ENCODE results near the gene DOCK2. TPM values are rescaled to one million over a fixed set of nuclear protein-coding genes. Genes with fewer than 3 reads are reported as not detected.
"Not testable (repeated sequence)": the region's sequence is repeated elsewhere in the genome, so short reads cannot be mapped to it uniquely, and the experiment has no call there.

Gene DOCK2
- total and polyA plus RNA-seq, 2 donors from 2014 or later, result 1.0 to 42.0 TPM

DNA sequence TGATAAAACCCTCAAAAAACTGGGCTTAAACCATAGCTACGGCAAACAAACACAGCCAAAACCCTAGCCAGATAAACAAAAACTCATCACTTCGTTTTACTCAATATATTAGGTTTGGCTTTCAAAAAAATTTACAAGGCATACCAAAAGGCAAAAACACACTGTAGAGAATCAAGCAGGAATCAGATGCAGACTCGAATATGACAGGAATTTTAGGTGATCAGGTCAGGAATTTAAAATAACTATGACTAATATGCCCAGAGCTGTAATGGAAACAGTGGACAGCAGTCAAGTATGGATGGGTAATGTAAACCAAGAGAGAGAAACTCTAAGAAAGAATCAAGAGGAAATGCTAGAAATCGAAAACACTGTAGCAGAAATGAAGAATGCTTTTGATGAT, 26.5 kb upstream of the DOCK2 start:
- no peaks in the 10 kb centered on the region for H3K36me3 ChIP-seq (ENCODE audit: control insufficient read depth in 2 of 3, insufficient read depth in 3 of 3, low read length in 3 of 3)
- no peak for DNase-seq

DNA sequence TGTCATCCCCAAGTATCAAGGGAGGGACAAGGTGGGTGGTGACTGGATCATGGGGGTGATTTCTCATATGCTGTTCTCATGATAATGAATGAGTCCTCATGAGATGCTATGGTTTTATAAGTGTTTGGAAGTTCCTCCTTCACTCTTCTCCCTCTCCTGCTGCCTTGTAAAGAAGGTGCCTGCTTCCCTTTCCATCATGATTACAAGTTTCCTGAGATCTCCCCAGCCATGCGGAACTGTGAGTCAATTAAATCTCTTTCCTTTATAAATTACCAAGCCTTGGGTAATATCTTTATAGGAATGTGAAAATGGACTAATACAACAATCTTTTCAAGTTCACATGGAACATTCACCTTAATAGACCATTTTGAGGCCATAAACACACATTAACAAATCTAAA, 21.5 kb upstream of the DOCK2 start:
- no peaks in the 10 kb centered on the region for H3K27me3 ChIP-seq (ENCODE audit: control insufficient read depth, insufficient read depth, low read length)
- no peak overlapping the region for H3K27ac ChIP-seq (ENCODE audit: low read depth in 2 of 2, low read length in 2 of 2)
- H3K4me3 ChIP-seq (ENCODE audit: low read length in 3 of 3), result no peak overlapping the region
- DNase-seq, result no peak
- no peak for FAIRE-seq
- TF ChIP-seq, protein P1, sequence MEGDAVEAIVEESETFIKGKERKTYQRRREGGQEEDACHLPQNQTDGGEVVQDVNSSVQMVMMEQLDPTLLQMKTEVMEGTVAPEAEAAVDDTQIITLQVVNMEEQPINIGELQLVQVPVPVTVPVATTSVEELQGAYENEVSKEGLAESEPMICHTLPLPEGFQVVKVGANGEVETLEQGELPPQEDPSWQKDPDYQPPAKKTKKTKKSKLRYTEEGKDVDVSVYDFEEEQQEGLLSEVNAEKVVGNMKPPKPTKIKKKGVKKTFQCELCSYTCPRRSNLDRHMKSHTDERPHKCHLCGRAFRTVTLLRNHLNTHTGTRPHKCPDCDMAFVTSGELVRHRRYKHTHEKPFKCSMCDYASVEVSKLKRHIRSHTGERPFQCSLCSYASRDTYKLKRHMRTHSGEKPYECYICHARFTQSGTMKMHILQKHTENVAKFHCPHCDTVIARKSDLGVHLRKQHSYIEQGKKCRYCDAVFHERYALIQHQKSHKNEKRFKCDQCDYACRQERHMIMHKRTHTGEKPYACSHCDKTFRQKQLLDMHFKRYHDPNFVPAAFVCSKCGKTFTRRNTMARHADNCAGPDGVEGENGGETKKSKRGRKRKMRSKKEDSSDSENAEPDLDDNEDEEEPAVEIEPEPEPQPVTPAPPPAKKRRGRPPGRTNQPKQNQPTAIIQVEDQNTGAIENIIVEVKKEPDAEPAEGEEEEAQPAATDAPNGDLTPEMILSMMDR (IDR thresholded peaks at IDR 0.05; ENCODE audit: borderline replicate concordance, extremely low read depth, insufficient read depth), result no peak
- no peaks in the 10 kb centered on the region for H3K36me3 ChIP-seq (ENCODE audit: control insufficient read depth in 2 of 3, insufficient read depth in 3 of 3, low read length in 3 of 3)
- no peaks in the 10 kb centered on the region for H3K4me1 ChIP-seq (ENCODE audit: control insufficient read depth in 2 of 3, insufficient read depth in 2 of 3, low read depth in 1 of 3, low read length in 3 of 3)
- no peak overlapping the region for H3K9ac ChIP-seq (ENCODE audit: low read length in 3 of 3)
- H3K9me3 ChIP-seq (ENCODE audit: control insufficient read depth in 2 of 3, insufficient read depth in 1 of 3, low read length in 3 of 3), result no peaks in the 10 kb centered on the region
- intact Hi-C loops (cut with DNase I), result no loop called here

More for the DNA sequence above, 26.5 kb upstream of the DOCK2 start:
- Histone ChIP-seq H3K4me1 (ENCODE audit: control insufficient read depth in 2 of 3, insufficient read depth in 2 of 3, low read depth in 1 of 3, low read length in 3 of 3) (no peaks in the 10 kb centered on the region), H3K4me3 (ENCODE audit: low read length in 3 of 3) (no peak overlapping the region), H3K9ac (ENCODE audit: low read length in 3 of 3) (no peak overlapping the region), H3K9me3 (ENCODE audit: control insufficient read depth in 2 of 3, insufficient read depth in 1 of 3, low read length in 3 of 3) (peaks cover 0 to 5% (median 0%) of the 10 kb centered on the region in 3 donors), H3K27ac (ENCODE audit: low read depth in 2 of 2, low read length in 2 of 2) (no peak overlapping the region), H3K27me3 (ENCODE audit: control insufficient read depth, insufficient read depth, low read length) (no peaks in the 10 kb centered on the region)
- TF ChIP-seq, protein P1 (IDR thresholded peaks at IDR 0.05; ENCODE audit: borderline replicate concordance, extremely low read depth, insufficient read depth), result no peak
- intact Hi-C loops (cut with DNase I), result no loop called here
- FAIRE-seq, result no peak

DNA sequence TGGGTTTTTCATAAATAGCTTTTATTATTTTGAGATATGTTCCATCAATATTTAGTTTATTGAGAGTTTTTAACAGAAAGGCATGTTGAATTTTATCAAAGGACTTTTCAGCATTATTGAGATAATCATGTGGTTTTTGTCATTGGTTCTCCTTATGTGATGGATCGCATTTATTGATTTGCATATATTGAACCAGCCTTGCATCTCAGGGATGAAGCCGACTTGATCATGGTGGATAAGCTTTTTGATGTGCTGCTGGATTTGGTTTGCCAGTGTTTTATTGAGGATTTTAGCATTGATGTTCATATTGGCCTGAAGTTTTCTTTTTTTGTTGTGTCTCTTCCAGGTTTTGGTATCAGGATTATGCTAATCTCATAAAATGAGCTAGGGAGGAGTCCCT, 12.8 kb upstream of the DOCK2 start:
- FAIRE-seq; H3K9me3 ChIP-seq (ENCODE audit: control insufficient read depth in 2 of 3, insufficient read depth in 1 of 3, low read length in 3 of 3); intact Hi-C loops (cut with DNase I); H3K4me3 ChIP-seq (ENCODE audit: low read length in 3 of 3); H3K9ac ChIP-seq (ENCODE audit: low read length in 3 of 3); DNase-seq; H3K36me3 ChIP-seq (ENCODE audit: control insufficient read depth in 2 of 3, insufficient read depth in 3 of 3, low read length in 3 of 3); H3K27ac ChIP-seq (ENCODE audit: low read depth in 2 of 2, low read length in 2 of 2); H3K27me3 ChIP-seq (ENCODE audit: control insufficient read depth, insufficient read depth, low read length); H3K4me1 ChIP-seq (ENCODE audit: control insufficient read depth in 2 of 3, insufficient read depth in 2 of 3, low read depth in 1 of 3, low read length in 3 of 3): not testable (repeated sequence)

DNA sequence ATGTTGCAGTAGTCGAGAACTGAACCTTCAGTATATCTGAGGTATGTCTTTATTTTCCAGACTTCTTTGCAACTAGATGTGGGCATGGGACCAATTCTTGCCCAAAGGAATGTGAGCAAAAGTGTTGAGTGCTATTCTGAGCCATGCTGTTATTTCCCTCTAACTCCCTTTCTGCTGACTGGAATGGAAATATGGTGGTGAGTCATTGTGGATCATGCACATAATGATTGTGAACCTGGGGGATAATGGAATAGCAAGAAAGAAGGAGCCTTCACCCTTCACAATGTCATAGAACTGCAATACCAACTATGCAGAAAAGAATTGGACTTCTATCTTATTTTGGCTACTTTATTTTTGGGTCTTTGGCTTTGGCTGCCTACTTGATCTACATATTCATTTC, 10.3 kb upstream of the DOCK2 start:
- Histone ChIP-seq H3K36me3 (ENCODE audit: control insufficient read depth in 2 of 3, insufficient read depth in 3 of 3, low read length in 3 of 3) (no peaks in the 10 kb centered on the region), H3K9me3 (ENCODE audit: control insufficient read depth in 2 of 3, insufficient read depth in 1 of 3, low read length in 3 of 3) (no peaks in the 10 kb centered on the region), H3K9ac (ENCODE audit: low read length in 3 of 3) (no peak overlapping the region), H3K4me1 (ENCODE audit: control insufficient read depth in 2 of 3, insufficient read depth in 2 of 3, low read depth in 1 of 3, low read length in 3 of 3) (no peaks in the 10 kb centered on the region), H3K4me3 (ENCODE audit: low read length in 3 of 3) (no peak overlapping the region), H3K27ac (ENCODE audit: low read depth in 2 of 2, low read length in 2 of 2) (no peak overlapping the region), H3K27me3 (ENCODE audit: control insufficient read depth, insufficient read depth, low read length) (no peaks in the 10 kb centered on the region)
- intact Hi-C loops (cut with DNase I), result no loop called here
- FAIRE-seq, result no peak
- TF ChIP-seq, protein P1 (IDR thresholded peaks at IDR 0.05; ENCODE audit: borderline replicate concordance, extremely low read depth, insufficient read depth), result no peak
- no peak for DNase-seq

All from kidney (tissue), 14 donors.